HL-60 (cell line): ENCODE measurements around the gene MAPK8IP2.
A peak's percentile ranks its signal among the peaks of the same experiment; 100 is the strongest.

ENCODE experiments used
- DNase-seq, 2 experiments: peaks; one replicate each; pipeline ENCODE4 v3.0.0-alpha.2; 2010 to 2020; ENCODE audit warnings: low read depth in 1 of 2, low spot score in 1 of 2
- H3K27ac ChIP-seq: fragments of 250-450 bp; sonication (Bioruptor Pico); replicated peaks from 2 replicates; pipeline ENCODE4 v1.5.1; 2020; ENCODE audit warnings: mild to moderate bottlenecking, moderate library complexity
- H3K27me3 ChIP-seq: fragments of 250-450 bp; sonication (Bioruptor Pico); 2 replicates; pipeline ENCODE4 v1.5.1; 2021; ENCODE audit warnings: mild to moderate bottlenecking, moderate library complexity; ENCODE audit not compliant: insufficient read depth, poor library complexity, severe bottlenecking
- H3K4me3 ChIP-seq: replicated peaks from 2 replicates; pipeline ENCODE4 v1.5.1; 2011; ENCODE audit warnings: mild to moderate bottlenecking, control low read depth, low read length; ENCODE audit not compliant: insufficient read depth
- CTCF ChIP-seq: IDR thresholded peaks from one replicate; pipeline ENCODE4 v1.5.1; 2011; ENCODE audit warnings: low read length, control low read depth, inconsistent platforms; ENCODE audit not compliant: insufficient read depth
- GABPA ChIP-seq: IDR thresholded peaks from 2 replicates; pipeline ENCODE4 v1.6.1; 2012; ENCODE audit warnings: low read depth
- POLR2AphosphoS5 ChIP-seq: IDR thresholded peaks from 2 replicates; pipeline ENCODE4 v1.6.1; 2012; ENCODE audit warnings: low read depth
- SPI1 ChIP-seq: IDR thresholded peaks from 2 replicates; pipeline ENCODE4 v1.6.1; 2012; ENCODE audit warnings: low read depth, mild to moderate bottlenecking, borderline replicate concordance
- TF ChIP-seq, protein P1 (sequence below): IDR thresholded peaks from 2 replicates; pipeline ENCODE4 v1.6.1; 2012; ENCODE audit warnings: low read depth; ENCODE audit not compliant: insufficient replicate concordance

The MAPK8IP2 gene

DNA sequence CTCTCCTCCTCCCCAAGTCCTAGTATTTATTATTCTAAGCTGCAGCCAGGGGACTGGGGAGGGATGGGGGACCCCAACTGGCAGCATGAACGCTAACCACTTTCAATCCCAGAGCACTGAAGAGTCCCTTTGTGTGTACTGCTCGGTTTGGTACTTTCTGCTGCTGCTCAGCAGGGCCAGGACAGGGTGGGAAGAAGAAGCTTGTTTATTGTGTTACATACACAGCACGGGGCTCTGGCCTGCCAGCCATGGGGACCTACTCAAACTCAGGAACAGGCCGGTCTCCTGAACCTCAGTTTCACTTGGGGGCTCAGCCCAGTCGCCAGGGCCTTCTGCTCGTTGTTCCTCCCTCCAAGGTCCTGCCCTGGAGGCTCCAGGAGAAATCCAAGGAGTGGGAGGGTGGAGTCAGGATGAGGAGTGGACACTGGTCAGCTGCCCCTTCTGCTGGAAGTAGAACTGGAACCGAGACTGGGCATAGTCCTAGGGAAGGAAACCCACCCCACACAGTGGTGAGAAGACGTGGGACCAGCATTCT is 21.8 kb upstream of the MAPK8IP2 start:
- Histone ChIP-seq H3K27me3 (no peaks in the 10 kb centered on the region), H3K27ac (no peak overlapping the region), H3K4me3 (no peak overlapping the region)
- no peak for TF ChIP-seq POLR2AphosphoS5
- DNase-seq = no peak

GRCh38 chr22:50579752-50580151 is 20.8 kb upstream of the MAPK8IP2 start:
- H3K27me3 ChIP-seq = no peaks in the 10 kb centered on the region
- no peak overlapping the region for H3K27ac ChIP-seq
- TF ChIP-seq SPI1 (no peak), POLR2AphosphoS5 (no peak), GABPA (no peak), CTCF (no peak)
- TF ChIP-seq, protein P1, sequence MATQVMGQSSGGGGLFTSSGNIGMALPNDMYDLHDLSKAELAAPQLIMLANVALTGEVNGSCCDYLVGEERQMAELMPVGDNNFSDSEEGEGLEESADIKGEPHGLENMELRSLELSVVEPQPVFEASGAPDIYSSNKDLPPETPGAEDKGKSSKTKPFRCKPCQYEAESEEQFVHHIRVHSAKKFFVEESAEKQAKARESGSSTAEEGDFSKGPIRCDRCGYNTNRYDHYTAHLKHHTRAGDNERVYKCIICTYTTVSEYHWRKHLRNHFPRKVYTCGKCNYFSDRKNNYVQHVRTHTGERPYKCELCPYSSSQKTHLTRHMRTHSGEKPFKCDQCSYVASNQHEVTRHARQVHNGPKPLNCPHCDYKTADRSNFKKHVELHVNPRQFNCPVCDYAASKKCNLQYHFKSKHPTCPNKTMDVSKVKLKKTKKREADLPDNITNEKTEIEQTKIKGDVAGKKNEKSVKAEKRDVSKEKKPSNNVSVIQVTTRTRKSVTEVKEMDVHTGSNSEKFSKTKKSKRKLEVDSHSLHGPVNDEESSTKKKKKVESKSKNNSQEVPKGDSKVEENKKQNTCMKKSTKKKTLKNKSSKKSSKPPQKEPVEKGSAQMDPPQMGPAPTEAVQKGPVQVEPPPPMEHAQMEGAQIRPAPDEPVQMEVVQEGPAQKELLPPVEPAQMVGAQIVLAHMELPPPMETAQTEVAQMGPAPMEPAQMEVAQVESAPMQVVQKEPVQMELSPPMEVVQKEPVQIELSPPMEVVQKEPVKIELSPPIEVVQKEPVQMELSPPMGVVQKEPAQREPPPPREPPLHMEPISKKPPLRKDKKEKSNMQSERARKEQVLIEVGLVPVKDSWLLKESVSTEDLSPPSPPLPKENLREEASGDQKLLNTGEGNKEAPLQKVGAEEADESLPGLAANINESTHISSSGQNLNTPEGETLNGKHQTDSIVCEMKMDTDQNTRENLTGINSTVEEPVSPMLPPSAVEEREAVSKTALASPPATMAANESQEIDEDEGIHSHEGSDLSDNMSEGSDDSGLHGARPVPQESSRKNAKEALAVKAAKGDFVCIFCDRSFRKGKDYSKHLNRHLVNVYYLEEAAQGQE = no peak
- no peak for DNase-seq
- H3K4me3 ChIP-seq = no peak overlapping the region

- DNase-seq = peak in 1 of 2 experiments; percentile 14
- Histone ChIP-seq H3K27ac (peak overlapping the region; percentile 96; the same call in 1 of the 2 replicates), H3K27me3 (no peaks in the 10 kb centered on the region), H3K4me3 (peak overlapping the region; percentile 77)
- TF ChIP-seq POLR2AphosphoS5 (no peak), GABPA (no peak), CTCF (no peak), SPI1 (no peak)
- TF ChIP-seq, protein P1 = no peak
Observed at GRCh38 chr22:50581031-50581949, 19.3 kb upstream of the MAPK8IP2 start.

DNA sequence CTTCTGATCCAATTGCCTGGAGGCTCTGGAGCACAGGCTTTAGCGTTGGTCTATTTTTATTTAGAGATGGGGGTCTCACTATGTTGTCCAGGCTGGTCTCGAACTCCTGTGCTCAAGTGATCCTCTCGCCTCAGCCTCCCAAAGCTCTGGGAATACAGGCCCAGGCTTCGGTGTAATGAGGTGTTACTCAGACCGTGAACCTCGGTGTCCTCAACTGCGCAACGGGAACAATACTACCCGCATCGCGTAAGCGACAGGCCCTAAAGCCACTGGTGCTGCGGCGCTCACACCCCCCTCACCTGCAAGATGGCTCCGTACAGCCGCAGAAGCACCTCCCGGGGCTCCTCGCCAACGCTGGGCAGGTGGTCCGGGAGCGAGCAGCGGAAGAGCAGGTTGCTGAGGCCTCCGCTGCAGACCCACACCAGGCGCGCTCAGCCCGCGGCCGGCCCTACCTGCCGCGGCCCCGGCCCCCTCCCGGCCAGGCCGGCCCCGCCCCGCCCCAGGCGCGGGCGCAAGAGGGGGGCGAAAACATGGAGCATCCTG is 18.6 kb upstream of the MAPK8IP2 start:
- peak overlapping the region; percentile 96 for H3K27ac ChIP-seq
- H3K27me3 ChIP-seq = no peaks in the 10 kb centered on the region
- peak in 1 of 2 experiments; percentile 49 for DNase-seq
- peak overlapping the region; percentile 77 for H3K4me3 ChIP-seq
- TF ChIP-seq POLR2AphosphoS5 = no peak
- TF ChIP-seq, protein P1 = no peak
- no peak for TF ChIP-seq CTCF
- no peak for TF ChIP-seq GABPA
- no peak for TF ChIP-seq SPI1
